HAP-1 (cell line): ENCODE results near the gene SNRPA.
"Not testable (repeated sequence)": the region's sequence is repeated elsewhere in the genome, so short reads cannot be mapped to it uniquely, and the experiment has no call there.

Source experiments
- DNase-seq, 2 experiments: peaks; one replicate each; pipeline ENCODE4 v3.0.0-alpha.2; 2016 to 2020; ENCODE audit warnings: low spot score in 2 of 2
- H3K27me3 ChIP-seq: fragments of 250-450 bp; sonication (Bioruptor Pico); 2 replicates; pipeline ENCODE4 v1.5.1; 2020; ENCODE audit warnings: low read depth, mild to moderate bottlenecking, moderate library complexity
- H3K36me3 ChIP-seq: fragments of 250-450 bp; sonication (Bioruptor Pico); replicated peaks from 2 replicates; pipeline ENCODE4 v1.5.1; 2020; ENCODE audit warnings: mild to moderate bottlenecking
- H3K4me1 ChIP-seq: fragments of 250-450 bp; sonication (Bioruptor Pico); 2 replicates; pipeline ENCODE4 v1.5.1; 2020; ENCODE audit warnings: mild to moderate bottlenecking
- H3K4me3 ChIP-seq: fragments of 250-450 bp; sonication (Bioruptor Pico); 2 replicates; pipeline ENCODE4 v1.5.1; 2020; ENCODE audit warnings: mild to moderate bottlenecking, moderate library complexity
- H3K9me3 ChIP-seq: fragments of 250-450 bp; sonication (Bioruptor Pico); 2 replicates; pipeline ENCODE4 v1.5.1; 2020; ENCODE audit warnings: mild to moderate bottlenecking, moderate library complexity
- in situ Hi-C: fragments of 300-500 bp; cut with MboI; formaldehyde crosslinking; loops from 3 replicates; pipeline ENCODE4 v1.14.3; 2020; ENCODE audit warnings: low sequenced_read_pairs, inconsistent platforms, mixed read lengths

The SNRPA gene

DNA sequence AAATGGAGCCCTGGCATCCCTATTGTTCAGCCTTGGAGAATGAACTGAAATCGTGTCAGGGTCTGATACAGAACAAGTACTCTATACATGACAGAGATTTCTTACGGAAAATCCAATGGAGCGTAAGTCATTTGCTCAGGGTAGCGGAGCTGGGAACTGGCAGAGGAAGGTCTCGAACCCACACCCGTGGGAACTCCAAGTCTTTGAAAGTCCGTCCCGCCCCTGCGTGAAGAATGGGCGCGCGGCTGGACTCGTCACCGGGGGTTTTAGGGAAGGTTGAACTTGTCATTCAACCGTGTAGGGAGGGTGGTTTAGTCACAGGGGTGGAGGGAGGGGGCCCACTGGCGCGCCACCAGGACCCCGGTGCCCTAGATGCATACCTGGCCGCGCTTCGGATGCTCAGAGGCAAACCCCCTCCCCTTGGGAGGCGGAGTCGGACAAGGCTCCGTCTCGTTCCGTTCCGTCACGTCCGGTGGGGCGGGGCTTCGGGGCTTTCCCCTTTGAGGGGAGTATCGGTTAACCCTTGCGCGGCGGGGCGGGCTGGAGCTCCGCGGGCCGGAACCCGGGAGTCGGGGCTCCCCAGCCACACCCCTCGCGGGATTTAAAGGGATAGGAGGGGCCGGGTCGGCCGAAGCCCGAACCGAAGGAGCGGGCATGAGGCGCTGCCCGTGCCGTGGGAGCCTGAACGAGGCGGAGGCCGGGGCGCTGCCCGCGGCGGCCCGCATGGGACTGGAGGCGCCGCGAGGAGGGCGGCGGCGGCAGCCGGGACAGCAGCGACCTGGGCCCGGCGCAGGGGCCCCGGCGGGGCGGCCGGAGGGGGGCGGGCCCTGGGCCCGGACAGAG lies 34.3 kb upstream of the SNRPA start, which contains the start of the genes COQ8B and ITPKC:
TSS of gene COQ8B (minus strand) at position 405 of the 843 bp plus-strand sequence. CDS start 2,254 bp downstream, outside the sequence.
TSS of gene ITPKC (plus strand) at position 631 of the 843 bp plus-strand sequence. CDS start at position 655, 24 bp downstream.
- DNase-seq: peak; percentile 94 to 100
- H3K27me3 ChIP-seq: no peaks in the 10 kb centered on the region
- peak within 1 kb of the TSS; percentile 62 for H3K4me3 ChIP-seq
- in situ Hi-C loops: no loop called here
- peaks cover 4% of the 10 kb centered on the region; the same call in 1 of the 2 replicates for H3K36me3 ChIP-seq
- H3K9me3 ChIP-seq: no peaks in the 10 kb centered on the region
- peaks cover 15% of the 10 kb centered on the region for H3K4me1 ChIP-seq

DNA sequence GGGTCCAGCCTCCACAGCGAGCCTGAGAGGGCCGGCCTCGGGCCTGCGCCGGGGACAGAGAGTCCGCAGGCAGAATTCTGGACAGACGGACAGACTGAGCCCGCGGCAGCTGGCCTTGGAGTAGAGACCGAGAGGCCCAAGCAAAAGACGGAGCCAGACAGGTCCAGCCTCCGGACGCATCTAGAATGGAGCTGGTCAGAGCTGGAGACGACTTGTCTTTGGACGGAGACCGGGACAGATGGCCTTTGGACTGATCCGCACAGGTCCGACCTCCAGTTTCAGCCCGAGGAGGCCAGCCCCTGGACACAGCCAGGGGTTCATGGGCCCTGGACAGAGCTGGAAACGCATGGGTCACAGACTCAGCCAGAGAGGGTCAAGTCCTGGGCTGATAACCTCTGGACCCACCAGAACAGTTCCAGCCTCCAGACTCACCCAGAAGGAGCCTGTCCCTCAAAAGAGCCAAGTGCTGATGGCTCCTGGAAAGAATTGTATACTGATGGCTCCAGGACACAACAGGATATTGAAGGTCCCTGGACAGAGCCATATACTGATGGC lies 33.6 kb upstream of the SNRPA start:
- no peak for DNase-seq
- peaks cover 15% of the 10 kb centered on the region for H3K4me1 ChIP-seq
- in situ Hi-C loops: no loop called here
- H3K4me3 ChIP-seq: peak overlapping the region; percentile 62
- H3K36me3 ChIP-seq: peaks cover 7% of the 10 kb centered on the region
- H3K27me3 ChIP-seq: no peaks in the 10 kb centered on the region
- no peaks in the 10 kb centered on the region; the same call in 1 of the 2 replicates for H3K9me3 ChIP-seq

- peak; percentile 12 to 28 for DNase-seq
- Histone ChIP-seq H3K36me3 (peaks cover 6% of the 10 kb centered on the region), H3K4me3 (peak overlapping the region; percentile 62), H3K4me1 (peaks cover 15% of the 10 kb centered on the region), H3K9me3 (no peaks in the 10 kb centered on the region; the same call in 1 of the 2 replicates), H3K27me3 (no peaks in the 10 kb centered on the region)
- in situ Hi-C loops: no loop called here
Measured at GRCh38 chr19:40717880-40718773, 32.9 kb upstream of the SNRPA start.

DNA sequence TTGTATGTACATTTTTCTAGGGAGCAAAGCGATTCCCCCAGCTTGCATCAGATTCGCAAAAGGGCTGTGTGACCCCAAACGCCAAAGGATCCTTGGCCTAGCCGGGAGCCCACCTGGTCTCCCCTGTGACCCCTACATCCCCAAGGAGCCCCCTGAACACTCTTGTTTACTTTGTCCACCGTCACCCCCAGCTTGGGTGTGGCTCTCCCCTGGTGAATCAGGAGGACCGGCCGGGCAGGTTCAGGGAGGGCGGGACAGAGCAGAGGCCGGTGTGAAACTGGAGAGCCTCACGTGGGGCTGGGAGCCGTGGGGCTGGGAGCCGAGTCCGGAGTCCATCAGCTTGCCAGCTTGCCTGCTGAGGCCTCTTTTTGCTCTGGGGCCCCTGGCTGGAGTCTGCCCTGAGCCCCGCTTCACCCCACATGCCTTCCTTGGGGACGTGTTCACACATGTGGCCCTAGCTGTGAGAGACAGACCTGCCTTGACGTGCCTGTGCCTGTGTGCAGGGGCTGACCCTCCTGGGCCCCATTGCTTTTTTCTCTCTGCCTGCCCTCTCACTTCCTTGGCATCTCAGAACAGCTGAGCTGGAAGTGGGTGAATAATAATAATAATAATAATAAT lies 32.1 kb upstream of the SNRPA start:
- in situ Hi-C loops: no loop called here
- Histone ChIP-seq H3K4me1 (peaks cover 15% of the 10 kb centered on the region), H3K9me3 (no peaks in the 10 kb centered on the region; the same call in 1 of the 2 replicates), H3K4me3 (peak overlapping the region; percentile 62), H3K36me3 (peaks cover 5% of the 10 kb centered on the region), H3K27me3 (no peaks in the 10 kb centered on the region)
- peak; percentile 12 to 66 for DNase-seq

- DNase-seq: no peak
- Histone ChIP-seq H3K27me3 (no peaks in the 10 kb centered on the region), H3K4me3 (peak overlapping the region; percentile 62), H3K4me1 (peaks cover 13% of the 10 kb centered on the region), H3K36me3 (peaks cover 8% of the 10 kb centered on the region), H3K9me3 (no peaks in the 10 kb centered on the region; the same call in 1 of the 2 replicates)
- in situ Hi-C loops: no loop called here
Measured at GRCh38 chr19:40719414-40719894, 31.5 kb upstream of the SNRPA start.

- Histone ChIP-seq H3K4me1 (peaks cover 2% of the 10 kb centered on the region), H3K27me3 (no peaks in the 10 kb centered on the region), H3K9me3 (no peaks in the 10 kb centered on the region; the same call in 1 of the 2 replicates), H3K36me3 (peaks cover 15% of the 10 kb centered on the region), H3K4me3 (no peak overlapping the region)
- in situ Hi-C loops: no loop called here
- no peak for DNase-seq
Measured at GRCh38 chr19:40721140-40721486, 29.9 kb upstream of the SNRPA start.

- H3K4me3 ChIP-seq: no peak overlapping the region
- peaks cover 2% of the 10 kb centered on the region for H3K4me1 ChIP-seq
- peaks cover 22% of the 10 kb centered on the region for H3K36me3 ChIP-seq
- in situ Hi-C loops: no loop called here
- H3K27me3 ChIP-seq: no peaks in the 10 kb centered on the region
- no peaks in the 10 kb centered on the region; the same call in 1 of the 2 replicates for H3K9me3 ChIP-seq
- no peak for DNase-seq
Measured at GRCh38 chr19:40721936-40722661, 28.9 kb upstream of the SNRPA start.

DNA sequence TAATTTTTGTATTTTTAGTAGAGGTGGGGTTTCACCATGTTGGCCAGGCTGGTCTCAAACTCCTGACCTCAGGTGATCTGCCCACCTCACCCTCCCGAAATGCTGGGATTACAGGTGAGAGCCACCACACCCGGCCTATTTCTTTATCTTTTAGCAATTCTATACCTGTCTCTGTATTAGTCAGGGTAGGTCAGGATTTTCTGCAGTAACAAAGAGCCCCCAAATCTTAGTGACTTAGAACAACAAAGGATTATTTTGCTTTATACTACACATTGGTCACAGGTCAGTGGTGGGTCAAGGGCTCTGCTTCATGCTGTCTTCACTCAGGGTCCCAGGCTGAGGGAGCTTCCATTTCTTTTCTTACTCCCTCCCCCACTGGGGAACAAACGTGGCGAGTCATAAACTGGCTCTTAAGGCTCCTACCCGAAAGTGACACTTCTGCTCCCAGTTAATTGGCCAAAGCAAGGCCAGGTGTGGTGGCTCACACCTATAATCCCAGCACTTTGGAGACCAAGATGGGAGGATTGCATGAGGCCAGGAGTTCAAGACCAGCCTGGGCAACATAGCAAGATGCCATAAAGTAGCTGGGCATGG lies 27.2 kb upstream of the SNRPA start:
- no peak for DNase-seq
- Histone ChIP-seq H3K9me3 (no peaks in the 10 kb centered on the region; the same call in 1 of the 2 replicates), H3K27me3 (no peaks in the 10 kb centered on the region), H3K4me1 (peaks cover 2% of the 10 kb centered on the region), H3K4me3 (no peak overlapping the region), H3K36me3 (peaks cover 28% of the 10 kb centered on the region)
- in situ Hi-C loops: no loop called here

DNA sequence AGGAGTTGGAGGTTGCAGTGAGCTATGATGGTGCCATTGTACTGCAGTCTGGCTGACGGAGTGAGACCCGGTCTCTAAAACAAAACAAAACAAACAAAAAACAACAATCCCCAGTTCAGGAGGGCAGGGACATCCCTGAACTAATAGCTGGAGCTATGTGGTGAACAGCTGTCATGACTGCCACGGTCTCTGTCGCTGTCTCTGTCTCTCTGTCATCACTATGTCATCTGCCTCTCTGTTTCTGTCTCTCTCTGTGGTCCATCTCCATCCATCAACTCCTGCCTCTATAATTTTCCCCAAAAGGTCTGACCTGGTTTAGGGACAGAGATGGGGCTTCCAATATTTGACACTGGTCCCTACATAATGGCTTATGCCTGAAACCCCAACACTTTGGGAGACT lies 26.7 kb upstream of the SNRPA start:
- peaks cover 2% of the 10 kb centered on the region for H3K4me1 ChIP-seq
- no peaks in the 10 kb centered on the region; the same call in 1 of the 2 replicates for H3K9me3 ChIP-seq
- in situ Hi-C loops: no loop called here
- H3K4me3 ChIP-seq: no peak overlapping the region
- DNase-seq: no peak
- H3K27me3 ChIP-seq: no peaks in the 10 kb centered on the region
- H3K36me3 ChIP-seq: peaks cover 28% of the 10 kb centered on the region

- no peak overlapping the region for H3K4me3 ChIP-seq
- peaks cover 2% of the 10 kb centered on the region for H3K4me1 ChIP-seq
- peaks cover 29% of the 10 kb centered on the region for H3K36me3 ChIP-seq
- H3K27me3 ChIP-seq: no peaks in the 10 kb centered on the region
- no peak for DNase-seq
- no peaks in the 10 kb centered on the region; the same call in 1 of the 2 replicates for H3K9me3 ChIP-seq
- in situ Hi-C loops: no loop called here
Measured at GRCh38 chr19:40724855-40725254, 26.1 kb upstream of the SNRPA start.

DNA sequence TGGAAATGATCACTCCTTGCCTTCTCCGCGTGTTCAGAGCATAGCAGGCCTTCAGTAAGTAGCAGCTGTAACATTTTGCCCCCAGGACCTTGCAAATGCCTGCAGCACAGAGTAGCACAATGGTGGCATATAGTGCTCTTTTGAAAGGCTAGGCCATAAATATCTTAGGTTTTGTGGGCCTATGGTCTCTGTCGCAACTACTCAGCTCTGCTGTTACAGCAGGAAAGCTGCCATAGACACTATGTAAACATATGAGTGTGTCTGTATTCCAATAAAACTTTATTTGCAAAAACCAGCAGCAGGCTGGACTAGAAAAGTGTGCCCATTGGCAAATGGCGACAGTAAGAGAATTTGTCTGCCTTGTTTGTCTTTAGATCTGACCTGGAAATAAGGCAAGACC lies 24.7 kb upstream of the SNRPA start:
- in situ Hi-C loops: no loop called here
- no peaks in the 10 kb centered on the region for H3K27me3 ChIP-seq
- H3K4me3 ChIP-seq: no peak overlapping the region
- H3K9me3 ChIP-seq: no peaks in the 10 kb centered on the region; the same call in 1 of the 2 replicates
- H3K36me3 ChIP-seq: peaks cover 39% of the 10 kb centered on the region
- no peaks in the 10 kb centered on the region for H3K4me1 ChIP-seq
- no peak for DNase-seq

DNA sequence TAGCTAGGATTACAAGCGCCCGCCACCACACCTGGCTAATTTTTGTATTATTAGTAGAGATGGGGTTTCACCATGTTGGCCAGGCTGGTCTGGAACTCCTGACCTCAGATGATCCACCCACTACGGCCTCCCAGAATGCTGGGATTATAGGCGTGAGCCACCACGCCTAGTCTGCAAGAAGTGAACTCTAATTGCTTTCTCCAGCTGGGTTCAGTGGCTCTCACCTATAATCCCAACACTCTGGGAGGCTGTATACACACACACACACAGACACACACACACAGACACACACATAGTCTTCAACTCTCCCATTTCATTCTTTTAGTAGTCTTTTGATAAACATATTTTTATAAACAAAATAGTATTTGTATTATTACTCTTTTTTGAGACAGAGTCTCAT lies 20.9 kb upstream of the SNRPA start:
- H3K27me3 ChIP-seq, H3K4me3 ChIP-seq, H3K4me1 ChIP-seq, in situ Hi-C loops, H3K9me3 ChIP-seq, DNase-seq: not testable (repeated sequence)
- peaks cover 50% of the 10 kb centered on the region for H3K36me3 ChIP-seq
